ENCODE results near the gene MCF2L2.
"Not testable (repeated sequence)": the region's sequence is repeated elsewhere in the genome, so short reads cannot be mapped to it uniquely, and the experiment has no call there.

MCF2L2 gene

DNA sequence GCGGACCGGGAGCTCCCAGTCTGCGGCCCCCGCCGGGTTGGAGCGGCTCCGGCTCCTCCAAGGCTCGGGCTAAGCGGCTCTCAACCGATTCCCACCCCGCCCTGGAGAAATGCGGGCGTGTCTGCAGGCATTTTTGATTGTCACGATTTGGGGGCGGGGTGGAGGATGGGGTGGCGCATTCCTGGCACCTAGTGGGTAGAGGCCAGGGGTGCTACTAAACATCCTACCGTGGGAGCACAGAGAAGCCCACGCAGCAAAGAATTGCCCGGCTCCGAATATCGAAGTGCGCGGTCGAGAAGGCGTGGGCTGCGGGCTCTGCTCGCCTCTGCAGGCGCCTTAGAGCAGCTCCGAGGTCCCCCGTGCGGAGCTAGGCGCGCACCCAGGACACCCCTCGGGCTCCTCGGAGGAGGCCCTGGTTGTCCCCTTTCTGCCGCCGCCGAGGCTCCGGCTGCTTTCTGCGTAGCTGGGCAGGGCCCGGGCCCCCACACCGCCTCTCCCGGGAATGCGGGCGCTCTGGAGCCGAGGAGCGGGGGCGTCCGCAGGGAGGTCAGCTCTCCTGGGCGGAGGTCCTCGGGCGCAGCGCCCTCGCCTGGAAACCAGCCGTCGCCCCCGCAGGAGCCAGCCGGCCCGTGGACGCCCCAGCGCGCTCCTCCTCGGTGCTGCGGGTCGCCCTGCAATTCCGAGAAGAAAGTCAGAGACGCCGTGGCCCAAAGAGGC is 249.4 kb downstream of the MCF2L2 start:
- Mint-ChIP-seq H3K4me3 (peak overlapping the region; percentile 72), H3K36me3 (ENCODE audit: low read depth) (no peaks in the 10 kb centered on the region), H3K9me3 (no peaks in the 10 kb centered on the region), H3K27ac (no peak overlapping the region), H3K27me3 (peaks cover 43% of the 10 kb centered on the region), H3K4me1 (peaks cover 11% of the 10 kb centered on the region)
- ATAC-seq (peak; percentile 69), DNase-seq (peak; percentile 66)

DNA sequence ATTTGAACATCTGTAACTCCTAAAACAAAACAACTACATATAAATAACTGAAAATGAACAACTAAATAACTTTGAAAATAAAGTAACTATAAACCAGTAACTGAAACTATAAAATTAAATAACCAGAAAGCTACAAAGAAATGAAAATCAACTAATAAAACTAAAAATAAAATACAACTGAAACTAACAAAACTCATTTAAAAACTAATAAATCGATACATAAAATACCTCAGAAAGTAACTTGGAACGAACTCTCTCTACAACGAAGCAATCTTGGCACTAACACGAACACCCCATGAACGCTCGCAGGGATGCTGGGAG is 249.9 kb downstream of the MCF2L2 start:
- Mint-ChIP-seq H3K27ac (no peak overlapping the region), H3K4me1 (peaks cover 11% of the 10 kb centered on the region), H3K27me3 (peaks cover 47% of the 10 kb centered on the region), H3K9me3 (no peaks in the 10 kb centered on the region), H3K4me3 (peak overlapping the region; percentile 72), H3K36me3 (ENCODE audit: low read depth) (no peaks in the 10 kb centered on the region)
- ATAC-seq (no peak), DNase-seq (no peak)

DNA sequence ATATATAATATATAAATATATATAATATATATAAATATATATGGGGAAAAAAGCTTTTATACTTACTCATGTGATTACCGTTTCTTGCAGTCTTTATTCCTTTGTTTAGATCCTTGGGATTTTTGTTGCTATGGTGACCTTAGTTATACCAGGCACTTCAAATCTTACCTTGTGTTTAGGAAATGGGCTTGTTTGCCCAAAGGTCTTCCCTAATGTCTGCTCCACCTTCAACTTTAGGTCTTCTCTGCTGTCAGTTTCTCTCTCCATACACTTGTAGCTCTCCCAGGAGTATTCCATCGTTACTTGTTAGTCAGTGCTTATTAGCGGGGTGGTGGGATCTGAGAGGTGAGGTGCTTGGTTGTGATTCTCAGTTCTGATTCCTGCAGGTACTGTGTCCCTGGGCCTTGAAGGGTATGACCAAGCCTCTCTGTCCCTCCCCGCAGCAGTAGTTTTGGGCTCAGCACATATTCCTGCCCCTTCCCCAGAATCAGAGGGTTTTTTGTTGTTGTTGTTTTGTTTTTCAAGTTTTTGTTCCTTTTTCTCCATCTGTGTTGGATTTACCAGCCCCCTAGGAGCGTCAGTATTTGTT is 256.3 kb downstream of the MCF2L2 start:
- no peak for ATAC-seq
- no peaks in the 10 kb centered on the region for H3K9me3 Mint-ChIP-seq
- H3K27ac Mint-ChIP-seq: no peak overlapping the region
- H3K4me1 Mint-ChIP-seq: no peaks in the 10 kb centered on the region
- peaks cover 32% of the 10 kb centered on the region for H3K27me3 Mint-ChIP-seq
- H3K4me3 Mint-ChIP-seq: no peak overlapping the region
- no peak for DNase-seq
- no peaks in the 10 kb centered on the region for H3K36me3 Mint-ChIP-seq (ENCODE audit: low read depth)

DNA sequence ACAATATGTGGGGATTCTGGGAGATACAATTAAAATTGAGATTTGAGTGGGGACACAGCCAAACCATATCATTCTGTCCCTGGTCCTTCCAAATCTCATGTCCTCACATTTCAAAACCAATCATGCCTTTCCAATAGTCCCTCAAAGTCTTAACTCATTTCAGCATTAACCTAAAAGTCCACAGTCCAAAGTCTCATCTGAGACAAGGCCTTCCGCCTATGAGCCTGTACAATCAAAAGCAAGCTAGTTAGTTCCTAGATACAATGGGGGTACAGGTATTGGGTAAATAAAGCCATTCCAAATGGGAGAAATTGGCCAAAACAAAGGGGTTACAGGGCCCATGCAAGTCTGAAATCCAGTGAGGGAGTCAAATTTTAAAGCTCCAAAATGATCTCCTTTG is 260.4 kb downstream of the MCF2L2 start:
- H3K27me3 Mint-ChIP-seq: peaks cover 12% of the 10 kb centered on the region
- H3K9me3 Mint-ChIP-seq: not testable (repeated sequence)

DNA sequence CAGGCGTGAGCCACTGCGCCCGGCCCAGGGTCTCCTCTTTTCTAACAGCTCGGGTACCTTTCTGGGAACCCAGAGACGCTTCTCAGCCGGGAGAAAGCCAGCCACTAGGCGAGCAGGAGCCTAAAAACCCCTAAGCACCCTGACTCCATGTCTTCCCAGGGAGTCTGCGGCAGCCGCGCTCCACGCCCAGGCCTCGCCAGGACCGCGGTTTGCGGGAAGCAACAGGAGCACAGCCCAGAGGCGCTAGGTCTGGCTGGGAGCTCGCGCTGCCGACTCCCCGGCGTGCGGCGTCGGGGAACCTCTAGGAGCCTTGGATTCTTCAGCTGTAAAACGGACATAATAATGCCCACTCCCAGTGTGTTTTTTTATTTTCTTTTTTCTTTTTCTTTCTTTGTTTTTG is 264.9 kb downstream of the MCF2L2 start:
- DNase-seq (no peak), ATAC-seq (no peak)
- peaks cover 26% of the 10 kb centered on the region for H3K4me1 Mint-ChIP-seq
- peak overlapping the region; percentile 68 for H3K4me3 Mint-ChIP-seq
- no peaks in the 10 kb centered on the region for H3K9me3 Mint-ChIP-seq
- peaks cover 13% of the 10 kb centered on the region for H3K27me3 Mint-ChIP-seq
- no peaks in the 10 kb centered on the region for H3K36me3 Mint-ChIP-seq (ENCODE audit: low read depth)
- H3K27ac Mint-ChIP-seq: no peak overlapping the region

More for the DNA sequence above, 260.4 kb downstream of the MCF2L2 start:
- not testable (repeated sequence) for H3K36me3 Mint-ChIP-seq (ENCODE audit: low read depth); H3K27ac Mint-ChIP-seq; DNase-seq; ATAC-seq; H3K4me1 Mint-ChIP-seq; H3K4me3 Mint-ChIP-seq

DNA sequence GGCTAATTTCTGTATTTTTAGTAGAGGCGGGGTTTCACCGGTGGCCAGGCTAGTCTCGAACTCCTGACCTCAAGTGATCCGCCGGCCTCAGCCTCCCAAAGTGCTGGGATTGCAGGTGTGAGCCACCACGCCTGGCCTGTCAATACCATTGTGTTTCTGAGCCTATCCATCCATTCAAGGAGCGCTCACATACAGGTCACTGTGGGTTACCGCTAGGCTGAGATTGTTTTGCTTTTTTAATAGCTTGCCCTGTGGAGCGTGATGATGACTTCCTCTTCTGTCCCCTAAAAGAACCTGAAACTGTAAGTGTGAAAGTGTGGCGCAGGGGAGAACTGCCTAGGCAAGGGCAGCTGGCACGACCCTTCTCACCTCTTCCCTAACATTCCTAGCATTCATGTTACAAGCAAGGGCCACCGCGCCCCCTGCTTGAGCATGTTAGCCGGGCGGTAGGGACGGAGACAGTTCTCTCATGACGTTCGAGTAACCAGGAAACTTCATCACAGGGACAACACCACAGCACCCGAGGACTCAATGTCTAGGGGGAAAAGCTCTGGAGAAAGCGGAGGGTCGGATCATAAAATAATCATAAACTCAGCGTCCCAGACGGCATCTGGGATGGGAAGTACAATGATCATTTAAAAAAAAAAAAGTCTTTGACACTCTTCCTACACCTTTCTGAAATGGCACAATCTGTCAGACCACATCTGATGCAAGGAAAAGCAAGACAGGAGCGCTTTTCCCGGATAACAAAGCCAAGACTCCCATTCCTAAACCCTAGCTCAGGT is 266.7 kb downstream of the MCF2L2 start:
- peak; percentile 22 for DNase-seq
- Mint-ChIP-seq H3K27ac (peak overlapping the region; percentile 86), H3K9me3 (no peaks in the 10 kb centered on the region), H3K4me1 (peaks cover 43% of the 10 kb centered on the region), H3K27me3 (peaks cover 13% of the 10 kb centered on the region), H3K4me3 (peak overlapping the region; percentile 84), H3K36me3 (ENCODE audit: low read depth) (peaks cover 6% of the 10 kb centered on the region)
- ATAC-seq: peak; percentile 30

DNA sequence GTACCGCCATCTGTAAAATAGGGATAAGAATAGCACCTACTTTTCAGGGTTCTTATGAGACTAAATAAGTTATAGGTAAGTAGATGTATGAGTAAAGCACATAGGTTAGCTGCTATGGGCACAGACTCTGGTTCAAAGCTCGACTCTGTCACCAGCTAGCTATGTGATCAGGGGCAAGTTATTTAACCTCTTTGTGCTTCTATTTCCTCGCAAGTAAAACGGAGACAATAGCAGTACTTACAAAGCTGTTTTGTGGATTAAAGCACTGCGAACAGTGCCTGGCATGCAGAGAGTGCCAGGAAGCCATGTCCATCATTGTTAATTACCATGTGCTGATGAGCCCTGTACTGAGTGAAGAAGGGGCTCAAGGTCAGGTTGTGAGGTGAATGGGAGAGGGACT is 267.8 kb downstream of the MCF2L2 start:
- Mint-ChIP-seq H3K4me3 (no peak overlapping the region), H3K4me1 (peaks cover 46% of the 10 kb centered on the region), H3K36me3 (ENCODE audit: low read depth) (peaks cover 6% of the 10 kb centered on the region), H3K9me3 (no peaks in the 10 kb centered on the region), H3K27ac (no peak overlapping the region), H3K27me3 (peaks cover 13% of the 10 kb centered on the region)
- ATAC-seq: no peak
- no peak for DNase-seq

DNA sequence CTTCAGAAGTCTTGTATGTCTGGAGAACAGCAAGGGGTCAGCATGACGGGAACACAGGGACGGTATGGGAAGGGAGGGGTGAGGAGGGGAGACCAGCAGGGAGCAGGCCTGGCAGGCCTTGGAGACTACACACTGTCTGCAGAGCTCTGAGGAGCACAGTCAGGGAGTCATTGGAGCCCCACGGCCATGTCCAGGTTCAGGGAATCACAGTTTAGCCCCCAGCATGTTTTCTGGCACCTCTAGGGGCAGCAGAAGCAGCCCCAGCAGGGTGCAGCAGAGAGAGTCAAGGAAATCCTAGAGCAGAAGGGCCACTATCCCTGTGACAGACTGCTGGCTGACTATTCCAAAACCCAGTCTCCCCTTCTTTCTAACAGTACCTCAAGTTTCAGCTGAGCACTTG is 269.1 kb downstream of the MCF2L2 start:
- peaks cover 8% of the 10 kb centered on the region for H3K36me3 Mint-ChIP-seq (ENCODE audit: low read depth)
- ATAC-seq (no peak), DNase-seq (no peak)
- peak overlapping the region; percentile 77 for H3K27ac Mint-ChIP-seq
- no peak overlapping the region for H3K4me3 Mint-ChIP-seq
- H3K9me3 Mint-ChIP-seq: no peaks in the 10 kb centered on the region
- peaks cover 10% of the 10 kb centered on the region for H3K27me3 Mint-ChIP-seq
- H3K4me1 Mint-ChIP-seq: peaks cover 46% of the 10 kb centered on the region

DNA sequence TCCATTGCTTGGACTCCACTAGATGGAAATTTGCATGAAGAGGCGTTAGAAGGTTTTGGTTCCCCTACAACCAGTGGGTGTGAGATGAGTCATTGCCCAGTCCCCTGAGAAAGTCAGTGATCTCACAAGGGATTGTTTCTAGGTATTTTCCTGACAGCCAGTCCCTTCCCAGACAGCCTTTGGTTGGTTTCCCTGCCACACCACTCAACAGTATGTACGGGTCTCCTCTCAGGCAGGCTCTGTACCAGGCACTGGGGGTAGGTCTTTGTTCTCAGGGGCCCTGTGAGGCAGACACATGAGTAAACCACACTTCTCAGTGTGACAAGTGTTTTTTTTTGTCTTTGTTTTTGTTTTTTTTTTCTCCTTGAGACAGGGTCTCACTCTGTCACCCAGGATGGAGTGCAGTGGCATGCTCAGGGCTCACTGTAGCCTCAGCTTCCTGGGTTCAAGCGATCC is 269.8 kb downstream of the MCF2L2 start:
- peak; percentile 75 for ATAC-seq
- peak; percentile 55 for DNase-seq
- peaks cover 13% of the 10 kb centered on the region for H3K36me3 Mint-ChIP-seq (ENCODE audit: low read depth)
- H3K4me3 Mint-ChIP-seq: no peak overlapping the region
- H3K27ac Mint-ChIP-seq: peak overlapping the region; percentile 77
- peaks cover 46% of the 10 kb centered on the region for H3K4me1 Mint-ChIP-seq
- H3K27me3 Mint-ChIP-seq: peaks cover 10% of the 10 kb centered on the region
- no peaks in the 10 kb centered on the region for H3K9me3 Mint-ChIP-seq

DNA sequence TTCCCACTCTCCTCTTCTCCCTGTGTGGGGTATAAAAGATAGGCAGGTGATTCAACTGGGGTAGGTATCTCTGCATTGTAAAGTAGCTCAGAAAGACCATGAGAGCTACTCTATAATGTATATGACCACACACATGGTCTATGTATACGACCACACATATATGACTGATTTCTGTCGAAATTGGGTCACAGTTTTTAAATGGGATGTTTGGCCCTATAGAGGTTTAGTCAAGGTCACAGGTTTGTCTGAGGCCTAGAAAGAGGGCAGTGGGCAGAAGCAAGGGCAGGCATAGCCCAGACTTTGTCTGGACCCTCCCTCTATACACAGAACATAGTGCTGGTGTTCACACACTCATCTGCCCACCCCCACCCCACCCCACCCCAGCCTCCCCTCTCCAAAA is 270.3 kb downstream of the MCF2L2 start:
- peak; percentile 60 for ATAC-seq
- peak overlapping the region; percentile 77 for H3K27ac Mint-ChIP-seq
- no peak for DNase-seq
- H3K36me3 Mint-ChIP-seq (ENCODE audit: low read depth): peaks cover 13% of the 10 kb centered on the region
- H3K4me1 Mint-ChIP-seq: peaks cover 44% of the 10 kb centered on the region
- H3K9me3 Mint-ChIP-seq: no peaks in the 10 kb centered on the region
- peaks cover 10% of the 10 kb centered on the region for H3K27me3 Mint-ChIP-seq
- no peak overlapping the region for H3K4me3 Mint-ChIP-seq

DNA sequence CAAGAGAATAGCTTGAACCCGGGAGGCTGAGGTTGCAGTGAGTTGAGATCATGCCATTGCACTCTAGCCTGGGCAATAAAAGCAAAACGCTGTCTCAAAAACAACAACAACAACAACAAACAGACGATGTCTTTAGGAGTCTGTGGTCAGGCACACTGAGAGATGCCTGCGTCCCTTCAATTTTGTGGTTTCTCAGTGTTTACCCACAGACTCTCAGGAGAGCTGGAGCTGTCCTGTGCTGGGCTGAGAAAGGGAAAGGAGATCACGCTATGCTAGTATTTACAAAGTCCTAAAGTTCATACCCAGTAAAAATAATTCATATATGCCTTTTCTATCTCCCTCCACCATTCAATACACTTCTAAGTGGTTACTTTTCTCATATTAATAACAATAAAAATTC is 272.2 kb downstream of the MCF2L2 start:
- Mint-ChIP-seq H3K4me1 (peaks cover 39% of the 10 kb centered on the region), H3K27me3 (peaks cover 5% of the 10 kb centered on the region), H3K9me3 (no peaks in the 10 kb centered on the region), H3K4me3 (no peak overlapping the region), H3K36me3 (ENCODE audit: low read depth) (peaks cover 13% of the 10 kb centered on the region), H3K27ac (no peak overlapping the region)
- ATAC-seq (no peak), DNase-seq (no peak)

DNA sequence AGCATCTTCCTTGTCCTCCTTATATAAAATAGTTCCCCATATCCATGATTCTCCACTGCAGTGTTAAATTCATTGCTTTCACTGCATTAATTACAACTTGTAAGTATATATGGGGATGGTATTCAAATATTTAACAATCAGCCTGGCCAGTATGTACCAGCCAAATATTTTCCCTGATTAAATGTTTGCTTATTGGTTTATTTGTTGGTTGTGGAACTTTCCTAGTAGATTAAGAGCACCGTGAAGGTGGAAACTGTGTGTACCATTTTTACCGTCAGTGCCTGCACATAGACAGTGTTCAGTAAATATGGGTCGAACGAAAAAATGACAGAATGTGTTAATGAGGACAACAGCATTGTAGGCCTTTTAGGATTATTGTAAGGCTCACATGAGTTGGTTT is 272.9 kb downstream of the MCF2L2 start:
- DNase-seq (no peak), ATAC-seq (no peak)
- Mint-ChIP-seq H3K4me3 (no peak overlapping the region), H3K27ac (no peak overlapping the region), H3K9me3 (no peaks in the 10 kb centered on the region), H3K27me3 (peaks cover 5% of the 10 kb centered on the region), H3K4me1 (peaks cover 37% of the 10 kb centered on the region), H3K36me3 (ENCODE audit: low read depth) (peaks cover 13% of the 10 kb centered on the region)

DNA sequence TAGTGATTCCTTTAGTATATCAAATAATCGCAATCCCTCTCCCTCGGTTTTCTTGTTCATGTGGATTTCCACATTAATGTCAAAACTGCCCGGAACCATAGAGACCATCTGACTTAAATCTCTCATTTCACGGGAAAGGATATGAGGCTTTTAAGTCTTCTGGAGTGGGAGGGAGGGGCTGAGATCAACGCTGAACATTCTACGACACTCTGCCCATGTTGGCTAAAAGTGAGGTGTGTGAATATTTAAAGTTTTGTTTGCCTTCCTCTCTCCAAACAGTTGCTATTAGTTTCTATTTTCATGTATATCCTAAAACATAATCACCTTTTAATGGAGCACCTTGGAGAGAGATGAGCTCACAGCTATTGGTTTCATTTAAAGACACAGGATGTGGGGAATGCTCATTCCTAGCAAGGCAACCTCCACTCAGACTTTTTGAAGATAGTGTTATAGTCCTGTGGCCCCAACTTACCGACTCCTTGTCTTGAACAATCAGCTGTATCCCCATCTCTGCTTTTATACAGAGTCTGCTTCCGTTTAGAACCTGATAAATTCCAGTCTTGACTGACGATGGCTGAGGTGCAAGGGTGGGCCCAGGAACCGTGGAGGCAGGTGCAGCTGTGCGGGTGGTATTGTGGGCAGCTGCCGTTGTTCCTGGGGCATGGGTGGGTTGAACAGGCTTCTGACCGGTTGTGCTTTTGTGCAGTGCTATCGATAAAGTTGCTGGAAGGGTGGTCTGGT is 275.0 kb downstream of the MCF2L2 start:
- Mint-ChIP-seq H3K4me3 (no peak overlapping the region), H3K36me3 (ENCODE audit: low read depth) (peaks cover 13% of the 10 kb centered on the region), H3K27ac (no peak overlapping the region), H3K9me3 (no peaks in the 10 kb centered on the region), H3K4me1 (peaks cover 23% of the 10 kb centered on the region), H3K27me3 (peaks cover 5% of the 10 kb centered on the region)
- ATAC-seq: no peak
- no peak for DNase-seq

DNA sequence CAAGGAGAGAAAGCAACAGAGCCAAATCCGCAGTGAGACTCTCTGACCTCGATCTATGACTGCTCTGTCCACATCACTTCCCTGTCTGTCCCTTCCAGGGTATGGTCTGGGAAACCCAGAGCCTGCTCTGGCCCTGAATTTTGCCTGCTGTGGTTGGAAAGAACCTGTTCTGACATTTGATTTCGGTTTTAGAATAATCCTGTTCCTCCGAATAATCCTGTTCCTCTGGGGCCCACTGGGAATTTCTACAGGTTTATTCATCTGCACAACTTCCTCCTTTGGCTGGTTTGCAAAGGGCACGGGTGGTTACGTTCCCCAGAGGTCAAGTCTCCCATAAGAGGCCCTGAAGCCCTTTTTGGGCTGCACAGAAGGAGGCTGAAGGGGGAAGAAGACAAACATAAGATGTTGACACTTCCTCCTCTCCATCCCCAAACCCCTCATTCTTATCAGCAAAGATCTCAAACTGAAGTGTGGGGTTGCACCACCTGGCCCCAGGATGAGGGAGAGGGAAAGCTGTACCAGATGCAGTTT is 276.5 kb downstream of the MCF2L2 start:
- peaks cover 5% of the 10 kb centered on the region for H3K27me3 Mint-ChIP-seq
- no peak overlapping the region for H3K4me3 Mint-ChIP-seq
- H3K36me3 Mint-ChIP-seq (ENCODE audit: low read depth): peaks cover 8% of the 10 kb centered on the region
- DNase-seq (no peak), ATAC-seq (no peak)
- H3K9me3 Mint-ChIP-seq: no peaks in the 10 kb centered on the region
- H3K4me1 Mint-ChIP-seq: peaks cover 10% of the 10 kb centered on the region
- no peak overlapping the region for H3K27ac Mint-ChIP-seq

All from activated naive CD8-positive, alpha-beta T cell treated with anti-CD3 and anti-CD28 coated beads, Interleukin-2, amount 50 U/mL, for 24 hours (primary cell).